ENCODE results near the gene RFX1.

DNA sequence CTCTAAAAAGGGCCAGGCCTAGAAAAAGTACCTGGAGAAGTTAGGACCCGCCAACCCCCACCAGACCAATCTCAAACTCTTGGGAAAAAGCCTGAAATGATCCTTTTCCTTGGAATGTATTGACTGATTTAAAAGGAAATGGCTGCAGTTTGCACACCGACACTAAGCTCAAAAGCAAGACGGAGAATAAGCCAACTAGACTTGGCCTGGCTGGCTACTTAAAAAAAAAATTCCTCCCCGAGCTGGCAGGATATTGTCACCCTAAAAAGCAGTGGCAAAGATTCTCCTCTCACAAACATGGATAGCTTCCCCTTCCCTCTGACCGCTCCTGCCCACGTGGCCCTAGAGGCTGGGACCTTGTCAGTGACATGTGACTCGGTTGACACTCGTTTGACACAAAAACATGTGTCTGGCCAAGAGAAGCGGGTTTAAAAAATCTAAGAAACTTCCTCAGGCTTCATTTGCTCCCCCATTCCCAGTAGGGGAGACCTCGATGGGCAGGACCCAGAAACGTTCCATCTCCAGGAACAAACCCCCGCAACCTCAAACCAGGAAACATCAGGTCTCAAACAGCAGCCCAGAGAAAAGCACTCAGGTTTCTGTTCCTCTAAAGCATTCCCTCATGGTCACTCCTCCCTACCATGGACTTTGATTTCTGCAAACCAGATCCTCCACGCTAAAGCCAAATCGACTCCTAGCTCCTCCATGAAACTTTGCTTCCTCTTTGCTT lies 1.3 kb downstream of the RFX1 start:
- TF ChIP-seq, protein P1, sequence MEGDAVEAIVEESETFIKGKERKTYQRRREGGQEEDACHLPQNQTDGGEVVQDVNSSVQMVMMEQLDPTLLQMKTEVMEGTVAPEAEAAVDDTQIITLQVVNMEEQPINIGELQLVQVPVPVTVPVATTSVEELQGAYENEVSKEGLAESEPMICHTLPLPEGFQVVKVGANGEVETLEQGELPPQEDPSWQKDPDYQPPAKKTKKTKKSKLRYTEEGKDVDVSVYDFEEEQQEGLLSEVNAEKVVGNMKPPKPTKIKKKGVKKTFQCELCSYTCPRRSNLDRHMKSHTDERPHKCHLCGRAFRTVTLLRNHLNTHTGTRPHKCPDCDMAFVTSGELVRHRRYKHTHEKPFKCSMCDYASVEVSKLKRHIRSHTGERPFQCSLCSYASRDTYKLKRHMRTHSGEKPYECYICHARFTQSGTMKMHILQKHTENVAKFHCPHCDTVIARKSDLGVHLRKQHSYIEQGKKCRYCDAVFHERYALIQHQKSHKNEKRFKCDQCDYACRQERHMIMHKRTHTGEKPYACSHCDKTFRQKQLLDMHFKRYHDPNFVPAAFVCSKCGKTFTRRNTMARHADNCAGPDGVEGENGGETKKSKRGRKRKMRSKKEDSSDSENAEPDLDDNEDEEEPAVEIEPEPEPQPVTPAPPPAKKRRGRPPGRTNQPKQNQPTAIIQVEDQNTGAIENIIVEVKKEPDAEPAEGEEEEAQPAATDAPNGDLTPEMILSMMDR (IDR thresholded peaks at IDR 0.05; ENCODE audit: low read depth, low read length) = no peak
- TF ChIP-seq EZH2phosphoT487 (IDR thresholded peaks at IDR 0.05; ENCODE audit: low read depth) = no peak

All from OCI-LY3 (cell line).